ENCODE results near the gene SKOR2.
A peak's percentile ranks its signal among the peaks of the same experiment; 100 is the strongest.

The SKOR2 gene, protein sequence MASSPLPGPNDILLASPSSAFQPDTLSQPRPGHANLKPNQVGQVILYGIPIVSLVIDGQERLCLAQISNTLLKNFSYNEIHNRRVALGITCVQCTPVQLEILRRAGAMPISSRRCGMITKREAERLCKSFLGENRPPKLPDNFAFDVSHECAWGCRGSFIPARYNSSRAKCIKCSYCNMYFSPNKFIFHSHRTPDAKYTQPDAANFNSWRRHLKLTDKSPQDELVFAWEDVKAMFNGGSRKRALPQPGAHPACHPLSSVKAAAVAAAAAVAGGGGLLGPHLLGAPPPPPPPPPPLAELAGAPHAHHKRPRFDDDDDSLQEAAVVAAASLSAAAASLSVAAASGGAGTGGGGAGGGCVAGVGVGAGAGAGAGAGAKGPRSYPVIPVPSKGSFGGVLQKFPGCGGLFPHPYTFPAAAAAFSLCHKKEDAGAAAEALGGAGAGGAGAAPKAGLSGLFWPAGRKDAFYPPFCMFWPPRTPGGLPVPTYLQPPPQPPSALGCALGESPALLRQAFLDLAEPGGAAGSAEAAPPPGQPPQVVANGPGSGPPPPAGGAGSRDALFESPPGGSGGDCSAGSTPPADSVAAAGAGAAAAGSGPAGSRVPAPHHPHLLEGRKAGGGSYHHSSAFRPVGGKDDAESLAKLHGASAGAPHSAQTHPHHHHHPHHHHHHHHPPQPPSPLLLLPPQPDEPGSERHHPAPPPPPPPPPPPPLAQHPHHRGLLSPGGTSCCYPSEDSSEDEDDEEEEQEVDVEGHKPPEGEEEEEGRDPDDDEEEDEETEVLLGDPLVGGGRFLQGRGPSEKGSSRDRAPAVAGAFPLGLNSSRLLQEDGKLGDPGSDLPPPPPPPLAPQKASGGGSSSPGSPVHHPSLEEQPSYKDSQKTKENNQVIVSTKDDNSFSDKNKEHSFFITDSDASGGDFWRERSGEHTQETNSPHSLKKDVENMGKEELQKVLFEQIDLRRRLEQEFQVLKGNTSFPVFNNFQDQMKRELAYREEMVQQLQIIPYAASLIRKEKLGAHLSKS

DNA sequence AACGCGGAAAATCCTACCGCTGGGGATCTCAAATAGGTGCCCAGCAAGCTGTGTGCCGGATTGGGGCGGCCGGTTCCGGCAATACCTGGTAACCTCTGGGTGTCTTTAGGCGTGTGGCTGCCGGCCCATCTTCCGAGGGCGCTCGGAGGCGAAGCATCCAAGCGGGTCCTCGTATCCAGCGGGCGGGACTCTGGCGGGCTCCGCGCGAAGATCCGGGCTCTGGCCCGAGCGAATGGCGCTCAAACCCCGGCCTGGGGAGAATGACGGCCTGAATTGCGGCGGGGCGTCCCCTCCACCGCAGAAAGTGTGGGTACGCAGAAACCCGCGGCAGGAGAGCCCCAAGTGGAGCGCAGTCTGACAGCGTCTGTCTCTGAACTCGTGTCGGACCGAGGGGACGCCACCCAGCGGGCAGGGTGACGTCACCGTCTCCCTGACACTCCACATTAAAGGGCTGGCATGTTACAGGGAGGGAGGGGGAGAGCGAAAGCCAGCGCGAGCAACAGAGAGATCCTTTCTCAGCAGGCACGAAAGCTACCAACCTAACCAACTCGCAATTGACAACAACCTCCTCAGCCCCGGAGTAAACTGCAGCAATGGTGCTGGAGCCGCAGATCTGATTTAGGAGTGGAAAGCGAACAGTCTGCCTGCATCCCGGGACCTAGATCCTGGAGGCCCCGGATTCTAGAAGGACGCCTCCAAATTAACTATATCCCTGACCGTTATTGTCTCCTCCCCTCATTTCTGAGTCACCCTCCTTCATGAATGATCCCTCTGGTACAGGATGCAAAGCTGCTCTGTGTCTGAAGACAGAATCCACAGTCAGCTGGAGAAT is at the start of gene SKOR2:
Gene SKOR2, minus strand, starts transcription at position 372 of the 832 bp plus-strand sequence. CDS start 2,477 bp downstream, outside the sequence.
- H3K36me3 Mint-ChIP-seq (ENCODE audit: low read depth), result peaks cover 2% of the 10 kb centered on the region
- H3K27ac Mint-ChIP-seq, result peak within 1 kb of the TSS; percentile 60
- DNase-seq (ENCODE audit: low spot score), result no peak
- no peaks in the 10 kb centered on the region for H3K9me3 Mint-ChIP-seq
- no peak within 1 kb of the TSS for H3K4me3 Mint-ChIP-seq
- peaks cover 72% of the 10 kb centered on the region for H3K27me3 Mint-ChIP-seq (ENCODE audit: low read depth)
- no peaks in the 10 kb centered on the region for H3K4me1 Mint-ChIP-seq (ENCODE audit: low read depth)

DNA sequence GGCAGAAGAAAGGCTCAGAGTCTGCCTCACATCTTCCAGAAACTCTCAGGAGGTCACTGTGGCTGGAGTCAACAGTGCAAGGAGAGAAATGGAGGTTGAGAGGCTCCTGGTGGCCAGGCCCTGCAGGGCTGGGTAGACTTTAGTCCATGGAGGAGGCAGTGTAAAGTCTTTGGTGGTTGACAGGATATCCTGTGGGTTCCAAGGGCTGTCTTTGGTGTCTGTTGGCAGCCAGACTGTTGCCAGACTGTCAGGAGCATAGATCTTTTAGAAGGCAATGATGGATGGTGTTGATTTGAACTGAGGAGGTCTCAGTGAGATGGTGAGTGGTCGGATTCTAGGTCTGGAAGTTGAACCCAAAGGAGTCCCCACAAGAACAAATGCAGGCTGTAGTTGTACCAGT is 45.0 kb upstream of the SKOR2 start:
- no peaks in the 10 kb centered on the region for H3K4me1 Mint-ChIP-seq (ENCODE audit: low read depth)
- H3K4me3 Mint-ChIP-seq, result no peak overlapping the region
- H3K27ac Mint-ChIP-seq, result no peak overlapping the region
- no peak for DNase-seq (ENCODE audit: low spot score)
- H3K36me3 Mint-ChIP-seq (ENCODE audit: low read depth), result no peaks in the 10 kb centered on the region
- H3K9me3 Mint-ChIP-seq, result no peaks in the 10 kb centered on the region
- no peaks in the 10 kb centered on the region for H3K27me3 Mint-ChIP-seq (ENCODE audit: low read depth)

DNA sequence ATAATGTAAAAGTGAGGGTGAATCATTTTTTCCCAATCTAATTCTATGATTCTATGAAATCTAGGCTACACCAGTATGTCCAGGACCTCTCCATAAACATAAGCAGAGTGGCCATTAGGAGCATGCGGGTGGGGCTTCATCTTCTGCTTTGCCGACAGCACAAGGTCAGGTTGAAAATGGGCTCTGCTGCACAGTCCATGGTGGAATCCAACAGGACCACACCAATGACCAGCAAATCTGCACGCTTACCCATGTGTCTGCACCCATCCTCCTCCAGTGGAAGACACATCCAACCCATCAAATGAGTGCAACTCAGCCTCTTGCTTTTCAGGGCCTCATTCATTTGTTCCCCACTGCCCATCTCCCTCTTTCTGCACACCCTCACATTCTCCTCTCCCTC is 43.3 kb upstream of the SKOR2 start:
- H3K9me3 Mint-ChIP-seq, result no peaks in the 10 kb centered on the region
- H3K36me3 Mint-ChIP-seq (ENCODE audit: low read depth), result no peaks in the 10 kb centered on the region
- DNase-seq (ENCODE audit: low spot score), result no peak
- H3K27ac Mint-ChIP-seq, result no peak overlapping the region
- no peak overlapping the region for H3K4me3 Mint-ChIP-seq
- peaks cover 4% of the 10 kb centered on the region for H3K27me3 Mint-ChIP-seq (ENCODE audit: low read depth)
- no peaks in the 10 kb centered on the region for H3K4me1 Mint-ChIP-seq (ENCODE audit: low read depth)

DNA sequence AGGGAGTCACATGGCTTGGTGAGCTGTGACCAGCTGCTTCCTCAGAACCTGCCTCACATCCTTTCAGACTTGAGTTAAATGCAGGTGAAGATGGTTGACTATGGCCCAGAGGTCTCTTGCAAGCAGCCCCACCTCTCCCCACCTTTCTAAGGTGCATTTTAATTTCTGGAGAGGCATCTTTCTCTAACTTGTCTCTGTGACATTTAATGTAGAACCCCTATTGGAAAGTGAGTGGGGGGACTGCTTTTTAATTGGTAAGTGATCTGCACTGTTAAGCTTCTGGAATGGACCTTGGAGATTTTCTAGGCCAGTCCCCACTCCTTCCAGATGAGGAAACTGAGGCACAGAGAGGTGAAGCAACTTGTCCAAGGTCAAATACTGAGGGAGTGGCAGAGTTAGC is 37.3 kb upstream of the SKOR2 start:
- Mint-ChIP-seq H3K9me3 (no peaks in the 10 kb centered on the region), H3K27ac (no peak overlapping the region)
- DNase-seq (ENCODE audit: low spot score), result no peak

DNA sequence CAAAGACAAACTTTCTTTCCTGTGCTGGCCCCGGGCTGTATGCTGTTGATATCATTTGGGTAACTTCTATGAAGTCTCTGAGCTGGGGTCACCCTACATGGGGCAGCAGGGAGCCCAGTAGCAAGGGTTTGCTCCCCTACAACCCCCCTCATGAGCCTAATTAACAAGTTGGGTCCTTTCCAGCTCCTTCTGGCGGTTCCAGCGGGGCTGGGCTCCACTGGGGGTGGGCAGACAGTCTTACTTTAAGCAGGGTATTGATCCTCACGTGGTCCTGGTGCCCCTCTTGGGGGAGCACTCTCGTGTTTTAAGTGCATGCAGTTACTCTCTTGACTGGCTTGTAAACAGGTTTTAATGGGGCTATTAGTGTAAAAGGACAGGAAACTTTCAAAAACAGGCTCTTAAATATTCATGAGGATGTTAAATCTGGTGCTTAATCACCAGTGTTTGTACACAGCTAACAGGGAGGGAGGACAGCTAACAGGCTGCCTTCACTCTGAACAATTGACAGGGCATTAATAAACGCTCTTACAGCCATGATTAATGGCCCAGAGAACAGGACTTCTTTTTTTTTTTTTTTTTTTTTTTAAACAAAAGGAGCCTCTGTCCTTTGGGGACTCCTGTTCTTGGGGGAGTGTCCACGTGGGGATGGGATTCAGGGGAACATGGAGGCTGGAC is 36.6 kb upstream of the SKOR2 start:
- H3K4me3 Mint-ChIP-seq, result no peak overlapping the region
- peaks cover 4% of the 10 kb centered on the region for H3K27me3 Mint-ChIP-seq (ENCODE audit: low read depth)
- no peaks in the 10 kb centered on the region for H3K36me3 Mint-ChIP-seq (ENCODE audit: low read depth)
- no peak overlapping the region for H3K27ac Mint-ChIP-seq
- peaks cover 2% of the 10 kb centered on the region for H3K4me1 Mint-ChIP-seq (ENCODE audit: low read depth)
- no peaks in the 10 kb centered on the region for H3K9me3 Mint-ChIP-seq
- DNase-seq (ENCODE audit: low spot score), result no peak

More for the DNA sequence above, 37.3 kb upstream of the SKOR2 start:
- Mint-ChIP-seq H3K4me3 (no peak overlapping the region), H3K36me3 (ENCODE audit: low read depth) (no peaks in the 10 kb centered on the region), H3K4me1 (ENCODE audit: low read depth) (peaks cover 2% of the 10 kb centered on the region), H3K27me3 (ENCODE audit: low read depth) (peaks cover 4% of the 10 kb centered on the region)

DNA sequence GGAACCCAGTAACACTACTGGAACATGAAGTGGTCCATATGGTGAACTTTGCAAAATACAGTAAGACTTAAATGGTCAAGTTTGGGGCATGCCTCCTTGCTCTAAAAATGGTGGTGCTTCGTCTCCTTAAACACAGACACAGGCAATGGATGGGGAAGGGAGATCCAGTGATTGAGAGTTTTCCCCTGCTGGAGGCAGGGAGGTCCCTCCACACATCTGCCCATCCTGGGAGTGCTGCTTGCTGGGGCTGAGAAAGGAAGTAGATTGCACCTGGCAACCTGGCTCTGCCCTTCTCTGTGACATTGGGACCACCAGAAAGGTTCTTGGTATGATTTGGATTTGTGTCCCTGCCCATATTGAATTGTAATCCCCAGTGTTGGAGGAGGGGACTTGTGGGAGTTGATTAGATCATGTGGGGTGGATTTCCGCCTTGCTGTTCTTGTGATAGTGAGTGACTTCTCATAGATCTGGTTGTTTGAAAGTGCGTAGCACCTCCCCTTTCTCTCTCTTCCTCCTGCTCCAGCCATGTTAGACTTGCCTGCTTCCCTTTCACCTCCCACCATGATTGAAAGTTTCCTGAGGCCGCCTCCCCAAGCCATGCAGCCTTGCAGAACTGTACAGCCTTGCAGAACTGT is 35.4 kb upstream of the SKOR2 start:
- Mint-ChIP-seq H3K4me3 (no peak overlapping the region), H3K27me3 (ENCODE audit: low read depth) (peaks cover 4% of the 10 kb centered on the region), H3K36me3 (ENCODE audit: low read depth) (no peaks in the 10 kb centered on the region), H3K27ac (no peak overlapping the region), H3K9me3 (no peaks in the 10 kb centered on the region), H3K4me1 (ENCODE audit: low read depth) (peaks cover 2% of the 10 kb centered on the region)
- DNase-seq (ENCODE audit: low spot score), result no peak

DNA sequence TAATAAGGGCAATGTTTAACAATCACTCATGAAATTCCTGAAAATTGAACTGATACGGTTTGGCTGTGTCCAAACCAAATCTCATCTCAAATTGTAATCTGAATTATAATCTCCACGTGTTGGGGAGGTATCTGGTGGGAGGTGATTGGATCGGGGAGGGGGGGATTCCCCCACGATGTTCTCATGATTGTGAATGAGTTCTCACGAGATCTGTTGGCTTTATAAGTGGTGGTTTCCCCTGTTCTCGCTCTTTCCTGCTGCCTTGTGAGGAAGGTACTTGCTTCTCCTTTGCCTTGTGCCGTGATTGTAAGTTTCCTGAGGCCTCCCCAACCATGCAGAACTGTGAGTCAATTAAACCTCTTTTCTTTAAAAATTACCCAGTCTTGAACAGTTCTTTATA is 34.0 kb upstream of the SKOR2 start:
- Mint-ChIP-seq H3K4me1 (ENCODE audit: low read depth) (peaks cover 2% of the 10 kb centered on the region), H3K4me3 (no peak overlapping the region), H3K36me3 (ENCODE audit: low read depth) (no peaks in the 10 kb centered on the region), H3K9me3 (no peaks in the 10 kb centered on the region), H3K27ac (no peak overlapping the region), H3K27me3 (ENCODE audit: low read depth) (no peaks in the 10 kb centered on the region)
- DNase-seq (ENCODE audit: low spot score), result no peak

DNA sequence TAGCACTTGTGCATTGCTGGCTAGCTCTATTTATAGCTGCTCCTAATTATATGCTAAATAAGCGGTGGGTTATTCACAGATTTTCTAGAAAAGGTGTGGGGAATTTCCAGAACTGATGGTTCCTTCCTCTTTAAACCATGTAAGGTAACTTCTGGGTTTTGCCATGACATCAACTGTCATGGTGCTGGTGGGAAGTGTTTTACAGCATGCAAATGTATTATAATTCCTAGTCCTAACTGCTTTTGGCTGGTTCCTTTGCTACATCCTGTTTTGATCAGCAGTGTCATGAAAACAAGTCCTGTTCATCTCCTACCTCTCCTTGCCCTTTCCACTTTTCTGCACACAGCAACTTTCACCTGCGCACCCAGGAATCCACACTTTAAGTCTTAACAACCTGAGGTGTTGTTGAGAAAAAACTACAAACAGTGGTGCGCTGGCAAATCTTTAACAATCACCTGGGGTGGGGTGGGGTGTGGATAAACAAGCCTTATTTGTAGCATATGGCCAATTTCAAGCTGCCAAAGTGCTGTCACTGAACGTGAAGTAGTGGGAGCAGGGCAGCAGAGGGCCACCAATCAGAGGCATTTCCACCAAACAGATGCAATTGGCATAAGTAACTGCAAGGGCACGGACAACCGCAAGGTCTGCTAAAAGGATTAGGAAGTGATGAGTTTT is 33.4 kb upstream of the SKOR2 start:
- DNase-seq (ENCODE audit: low spot score), result no peak
- H3K27me3 Mint-ChIP-seq (ENCODE audit: low read depth), result no peaks in the 10 kb centered on the region
- H3K9me3 Mint-ChIP-seq, result no peaks in the 10 kb centered on the region
- H3K27ac Mint-ChIP-seq, result no peak overlapping the region
- no peaks in the 10 kb centered on the region for H3K36me3 Mint-ChIP-seq (ENCODE audit: low read depth)
- peaks cover 2% of the 10 kb centered on the region for H3K4me1 Mint-ChIP-seq (ENCODE audit: low read depth)
- H3K4me3 Mint-ChIP-seq, result no peak overlapping the region

DNA sequence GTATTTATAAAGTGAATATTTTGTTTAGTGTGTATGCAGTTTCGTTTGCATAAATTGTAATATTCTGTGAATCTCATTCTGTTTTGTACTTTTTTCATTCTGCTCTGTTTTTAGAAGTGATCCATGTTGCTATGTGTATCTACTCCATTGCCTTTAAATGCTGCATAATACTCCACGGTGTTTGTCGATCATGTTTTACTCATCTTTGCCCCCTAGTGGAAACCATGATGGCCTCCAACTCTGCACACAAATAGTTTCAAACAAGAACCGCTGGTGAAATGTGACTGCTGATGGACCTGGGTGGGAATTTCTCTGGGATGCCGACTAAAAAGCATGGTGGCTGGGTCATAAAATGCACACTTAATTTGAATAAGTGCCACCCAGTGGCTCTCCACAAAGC is 32.0 kb upstream of the SKOR2 start:
- H3K4me3 Mint-ChIP-seq, result no peak overlapping the region
- no peak overlapping the region for H3K27ac Mint-ChIP-seq
- DNase-seq (ENCODE audit: low spot score), result no peak
- H3K4me1 Mint-ChIP-seq (ENCODE audit: low read depth), result peaks cover 2% of the 10 kb centered on the region
- H3K9me3 Mint-ChIP-seq, result no peaks in the 10 kb centered on the region
- no peaks in the 10 kb centered on the region for H3K27me3 Mint-ChIP-seq (ENCODE audit: low read depth)
- no peaks in the 10 kb centered on the region for H3K36me3 Mint-ChIP-seq (ENCODE audit: low read depth)

DNA sequence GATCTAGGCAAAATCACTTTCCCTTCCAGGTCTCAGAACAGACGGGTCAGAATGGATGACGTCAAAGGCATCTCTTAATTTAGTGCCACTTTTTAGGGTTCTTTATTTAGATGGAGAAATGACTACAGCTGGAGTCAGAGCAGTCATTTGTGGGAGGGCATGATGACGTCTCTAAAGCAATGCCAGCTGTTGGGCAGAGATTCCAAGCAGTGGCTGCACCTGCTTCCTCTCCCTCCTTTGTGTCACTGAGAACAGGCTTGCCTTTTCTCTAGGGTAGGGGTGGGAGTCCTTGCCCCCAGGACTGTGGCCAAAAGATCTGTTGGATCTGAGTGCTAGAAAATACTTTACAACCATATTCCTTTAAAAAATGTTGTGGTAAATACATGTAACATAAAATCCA is 28.7 kb upstream of the SKOR2 start:
- Mint-ChIP-seq H3K4me1 (ENCODE audit: low read depth) (peaks cover 2% of the 10 kb centered on the region), H3K27ac (no peak overlapping the region), H3K4me3 (no peak overlapping the region), H3K9me3 (no peaks in the 10 kb centered on the region), H3K36me3 (ENCODE audit: low read depth) (no peaks in the 10 kb centered on the region), H3K27me3 (ENCODE audit: low read depth) (peaks cover 3% of the 10 kb centered on the region)
- DNase-seq (ENCODE audit: low spot score), result no peak

DNA sequence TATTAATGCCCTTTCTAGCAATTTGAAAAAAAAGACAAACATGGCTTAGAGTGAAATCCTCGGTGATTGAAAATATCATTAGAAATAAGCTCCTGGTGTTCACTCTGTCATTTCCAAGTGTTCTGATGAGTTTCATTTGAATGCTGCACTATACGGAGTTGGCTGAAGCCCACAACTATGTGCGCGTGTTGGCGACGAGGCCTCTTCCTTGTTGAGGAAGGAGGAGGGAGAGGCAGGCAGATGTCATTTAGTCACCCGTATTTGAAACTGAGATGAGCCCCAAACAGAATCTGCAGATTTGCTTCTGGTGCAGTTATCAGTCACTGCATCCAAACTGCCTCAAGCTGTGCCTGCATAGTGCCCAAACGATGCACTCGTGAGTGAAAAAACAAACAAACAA is 23.5 kb upstream of the SKOR2 start:
- H3K4me3 Mint-ChIP-seq, result no peak overlapping the region
- no peaks in the 10 kb centered on the region for H3K36me3 Mint-ChIP-seq (ENCODE audit: low read depth)
- DNase-seq (ENCODE audit: low spot score), result no peak
- H3K27ac Mint-ChIP-seq, result no peak overlapping the region
- peaks cover 3% of the 10 kb centered on the region for H3K27me3 Mint-ChIP-seq (ENCODE audit: low read depth)
- H3K4me1 Mint-ChIP-seq (ENCODE audit: low read depth), result no peaks in the 10 kb centered on the region
- no peaks in the 10 kb centered on the region for H3K9me3 Mint-ChIP-seq

DNA sequence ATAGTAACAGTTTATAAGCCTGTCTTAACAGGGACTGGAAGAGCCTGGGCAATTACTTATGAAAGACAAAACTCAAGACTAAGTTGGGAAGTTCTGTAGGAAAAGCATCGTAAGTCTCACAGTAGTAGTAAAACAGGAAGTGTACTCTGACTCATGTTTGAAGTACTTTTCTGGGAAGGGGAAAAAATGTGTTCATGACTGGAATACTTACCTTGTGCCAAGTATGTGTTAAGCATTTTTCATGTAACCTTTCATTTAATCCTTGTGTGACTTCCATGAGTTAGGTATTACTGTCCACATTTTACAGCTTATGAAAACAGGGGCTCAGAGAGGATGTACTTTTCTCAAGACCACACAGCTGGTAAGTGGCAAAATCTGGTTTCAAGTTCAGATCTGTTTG is 13.7 kb upstream of the SKOR2 start:
- no peak overlapping the region for H3K27ac Mint-ChIP-seq
- H3K27me3 Mint-ChIP-seq (ENCODE audit: low read depth), result peaks cover 60% of the 10 kb centered on the region

More for the DNA sequence above, 13.7 kb upstream of the SKOR2 start:
- no peaks in the 10 kb centered on the region for H3K36me3 Mint-ChIP-seq (ENCODE audit: low read depth)
- H3K9me3 Mint-ChIP-seq, result no peaks in the 10 kb centered on the region
- H3K4me3 Mint-ChIP-seq, result no peak overlapping the region
- H3K4me1 Mint-ChIP-seq (ENCODE audit: low read depth), result no peaks in the 10 kb centered on the region
- no peak for DNase-seq (ENCODE audit: low spot score)

Measured in T-helper 2 cell treated with Interferon-gamma antibody and Interleukin-4, amounts not matched to agents 5 μg/mL and 100 μg/mL, for 36 hours (primary cell).